Neuronal stem cell (in vitro differentiated cells): Measurements from ENCODE around the gene CAMTA1.

Experiments
- DNase-seq: peaks from one replicate; pipeline ENCODE4 v3.0.0-alpha.2; 2013; ENCODE audit warnings: low spot score
- H2AFZ ChIP-seq: one replicate; pipeline ENCODE4 v1.6.1; 2013; ENCODE audit warnings: mild to moderate bottlenecking, low read length, inconsistent platforms
- H2AK5ac ChIP-seq: 2 replicates; pipeline ENCODE4 v1.6.1; 2013; ENCODE audit warnings: low read depth, mild to moderate bottlenecking, inconsistent platforms, low read length, moderate library complexity, mixed read lengths
- H2BK120ac ChIP-seq: 2 replicates; pipeline ENCODE4 v1.6.1; 2013; ENCODE audit warnings: low read depth, mild to moderate bottlenecking, inconsistent platforms, low read length, moderate library complexity, mixed read lengths
- H2BK12ac ChIP-seq: one replicate; pipeline ENCODE4 v1.6.1; 2013; ENCODE audit warnings: low read length, inconsistent platforms
- H2BK15ac ChIP-seq: 2 replicates; pipeline ENCODE4 v1.6.1; 2013; ENCODE audit warnings: mild to moderate bottlenecking, low read length, inconsistent platforms, mixed read lengths
- H2BK5ac ChIP-seq: one replicate; pipeline ENCODE4 v1.6.1; 2013; ENCODE audit warnings: inconsistent platforms, mild to moderate bottlenecking, low read length, moderate library complexity
- H3K14ac ChIP-seq: one replicate; pipeline ENCODE4 v1.6.1; 2013; ENCODE audit warnings: low read length, inconsistent platforms
- H3K18ac ChIP-seq: 2 replicates; pipeline ENCODE4 v1.6.1; 2013; ENCODE audit warnings: low read length, inconsistent platforms
- H3K23ac ChIP-seq: 2 replicates; pipeline ENCODE4 v1.6.1; 2013; ENCODE audit warnings: low read depth, mild to moderate bottlenecking, mixed read lengths, low read length, inconsistent platforms; ENCODE audit not compliant: poor library complexity
- H3K27ac ChIP-seq: replicated peaks from 3 replicates; pipeline ENCODE4 v1.5.1; 2013; ENCODE audit warnings: low read length, inconsistent platforms
- H3K27me3 ChIP-seq, 3 experiments: 2 replicates each; pipeline ENCODE4 v1.6.1; 2013; ENCODE audit warnings: low read length in 3 of 3, mild to moderate bottlenecking in 2 of 3, inconsistent platforms in 1 of 3, low read depth in 1 of 3, mixed read lengths in 1 of 3, moderate library complexity in 1 of 3; ENCODE audit not compliant: control insufficient read depth in 3 of 3, insufficient read depth in 3 of 3
- H3K36me3 ChIP-seq, 2 donors: replicated peaks in 1 of 2; 2 replicates each; pipeline ENCODE4 v1.6.1; 2013; ENCODE audit warnings: low read length in 2 of 2; ENCODE audit not compliant: control insufficient read depth in 2 of 2, insufficient read depth in 2 of 2
- H3K4ac ChIP-seq: 2 replicates; pipeline ENCODE4 v1.6.1; 2013; ENCODE audit warnings: inconsistent platforms, mild to moderate bottlenecking, low read length, moderate library complexity
- H3K4me1 ChIP-seq, 2 donors: 1 replicate in 1 of 2; 2 replicates in 1 of 2; pipeline ENCODE4 v1.6.1; 2013; ENCODE audit warnings: low read length in 2 of 2, low read depth in 1 of 2; ENCODE audit not compliant: control insufficient read depth in 2 of 2, insufficient read depth in 1 of 2
- H3K4me2 ChIP-seq: one replicate; pipeline ENCODE4 v1.6.1; 2013; ENCODE audit warnings: mild to moderate bottlenecking, low read length, inconsistent platforms; ENCODE audit not compliant: insufficient read depth, poor library complexity, severe bottlenecking
- H3K4me3 ChIP-seq, 2 donors: 2 replicates each; pipeline ENCODE4 v1.5.1; 2013; ENCODE audit warnings: low read length in 2 of 2, mild to moderate bottlenecking in 2 of 2, inconsistent platforms in 1 of 2, moderate library complexity in 1 of 2
- H3K79me1 ChIP-seq: one replicate; pipeline ENCODE4 v1.6.1; 2013; ENCODE audit warnings: low read depth, mild to moderate bottlenecking, inconsistent platforms, low read length, moderate library complexity
- H3K9ac ChIP-seq: one replicate; pipeline ENCODE4 v1.6.1; 2013; ENCODE audit warnings: mild to moderate bottlenecking, low read depth, low read length, inconsistent platforms; ENCODE audit not compliant: poor library complexity
- H3K9me3 ChIP-seq, 2 donors: replicated peaks in 1 of 2; 2 replicates each; pipeline versions ENCODE3 to v1.6.1; 2013; ENCODE audit warnings: low read length in 2 of 2, mild to moderate bottlenecking in 2 of 2, inconsistent platforms in 1 of 2, low read depth in 1 of 2, mixed read lengths in 1 of 2, moderate library complexity in 1 of 2; ENCODE audit not compliant: control insufficient read depth in 2 of 2, insufficient read depth in 1 of 2
- H4K8ac ChIP-seq: one replicate; pipeline ENCODE4 v1.6.1; 2013; ENCODE audit warnings: low read depth, mild to moderate bottlenecking, inconsistent platforms, low read length, moderate library complexity
- H4K91ac ChIP-seq: one replicate; pipeline ENCODE4 v1.6.1; 2013; ENCODE audit warnings: low read length, low read depth, mild to moderate bottlenecking, inconsistent platforms; ENCODE audit not compliant: poor library complexity
- WGBS, 2 donors: extraction: QIAGEN DNeasy Blood & Tissue Kit; methylation state at CpG; one replicate each; pipeline ENCODE4 v1.1.7; 2013; ENCODE audit warnings: missing lambda C conversion rate in 2 of 2, mixed read lengths in 1 of 2; ENCODE audit not compliant: insufficient read length in 2 of 2, insufficient replicate concordance in 1 of 2; ENCODE audit errors: extremely low coverage in 2 of 2; 5-methylcytosine and 5-hydroxymethylcytosine counted together

The CAMTA1 gene

GRCh38 chr1:6984536-6984935 lies 199.3 kb downstream of the CAMTA1 start:
- no CpG with 5 or more reads among the region's 14 CpGs for WGBS, 2 donors
- no peak overlapping the region for H3K4ac ChIP-seq
- no peak overlapping the region for H3K27ac ChIP-seq
- H3K18ac ChIP-seq: peak overlapping the region; percentile 28
- H2BK12ac ChIP-seq: no peak overlapping the region
- H3K9me3 ChIP-seq: peaks cover 0 to 4% of the 10 kb centered on the region in 2 donors
- H3K23ac ChIP-seq: no peak overlapping the region
- H3K14ac ChIP-seq: no peak overlapping the region
- H2AK5ac ChIP-seq: peak overlapping the region; percentile 46
- no peak overlapping the region for H3K9ac ChIP-seq
- H2BK5ac ChIP-seq: no peak overlapping the region
- H3K4me1 ChIP-seq: peaks cover 0 to 6% of the 10 kb centered on the region in 2 donors
- no peak overlapping the region for H2AFZ ChIP-seq
- H3K4me2 ChIP-seq: no peak overlapping the region
- H3K36me3 ChIP-seq: no peaks in the 10 kb centered on the region
- DNase-seq: no peak
- no peak overlapping the region for H2BK15ac ChIP-seq
- no peak overlapping the region for H4K8ac ChIP-seq
- H3K27me3 ChIP-seq: peaks cover 0 to 5% (median 0%) of the 10 kb centered on the region in 3 experiments
- H4K91ac ChIP-seq: peak overlapping the region; percentile 43
- H3K4me3 ChIP-seq: no peak overlapping the region
- H3K79me1 ChIP-seq: no peaks in the 10 kb centered on the region
- H2BK120ac ChIP-seq: no peak overlapping the region

- Histone ChIP-seq H3K4me2 (no peak overlapping the region), H3K23ac (no peak overlapping the region), H4K8ac (no peak overlapping the region), H2BK12ac (peak overlapping the region; percentile 53), H2BK15ac (no peak overlapping the region), H3K27ac (no peak overlapping the region), H3K4me3 (no peak overlapping the region), H3K14ac (no peak overlapping the region), H2BK5ac (no peak overlapping the region), H2BK120ac (no peak overlapping the region), H3K36me3 (no peaks in the 10 kb centered on the region), H3K9me3 (peaks cover 0 to 4% of the 10 kb centered on the region in 2 donors), H3K27me3 (peaks cover 0 to 5% (median 0%) of the 10 kb centered on the region in 3 experiments), H2AK5ac (peak overlapping the region; percentile 46), H3K4me1 (peaks cover 0 to 4% of the 10 kb centered on the region in 2 donors), H3K79me1 (no peaks in the 10 kb centered on the region), H3K9ac (peak overlapping the region; percentile 12), H2AFZ (no peak overlapping the region), H3K18ac (peak overlapping the region; percentile 82), H4K91ac (no peak overlapping the region), H3K4ac (no peak overlapping the region)
- DNase-seq: no peak
- no CpG with 5 or more reads among the region's 7 CpGs for WGBS, 2 donors
Measured at GRCh38 chr1:6984986-6985385, 199.7 kb downstream of the CAMTA1 start.

- Histone ChIP-seq H3K36me3 (no peaks in the 10 kb centered on the region), H2BK5ac (no peak overlapping the region), H2AK5ac (no peak overlapping the region), H3K4me3 (no peak overlapping the region), H3K27me3 (peaks cover 0 to 5% (median 0%) of the 10 kb centered on the region in 3 experiments), H3K27ac (no peak overlapping the region), H2AFZ (no peak overlapping the region), H3K9ac (no peak overlapping the region), H2BK12ac (no peak overlapping the region), H3K9me3 (peaks cover 0 to 4% of the 10 kb centered on the region in 2 donors), H3K14ac (no peak overlapping the region), H4K91ac (no peak overlapping the region), H3K4me2 (no peak overlapping the region), H4K8ac (no peak overlapping the region), H3K4ac (no peak overlapping the region), H3K79me1 (no peaks in the 10 kb centered on the region), H2BK15ac (no peak overlapping the region), H2BK120ac (no peak overlapping the region), H3K18ac (peak overlapping the region; percentile 8), H3K23ac (no peak overlapping the region), H3K4me1 (peaks cover 0 to 4% of the 10 kb centered on the region in 2 donors)
- DNase-seq: no peak
- WGBS, 2 donors: no CpG with 5 or more reads among the region's 17 CpGs
Measured at GRCh38 chr1:6985549-6986276, 200.5 kb downstream of the CAMTA1 start.

- H3K79me1 ChIP-seq: no peaks in the 10 kb centered on the region
- H2BK12ac ChIP-seq: no peak overlapping the region
- no CpG with 5 or more reads among the region's 8 CpGs for WGBS, 2 donors
- H3K23ac ChIP-seq: no peak overlapping the region
- H3K4me2 ChIP-seq: no peak overlapping the region
- no peak overlapping the region for H2BK15ac ChIP-seq
- peaks cover 0 to 4% of the 10 kb centered on the region in 2 donors for H3K4me1 ChIP-seq
- H2AFZ ChIP-seq: no peak overlapping the region
- peaks cover 0 to 4% of the 10 kb centered on the region in 2 donors for H3K9me3 ChIP-seq
- H3K4me3 ChIP-seq: no peak overlapping the region
- peaks cover 0 to 5% (median 0%) of the 10 kb centered on the region in 3 experiments for H3K27me3 ChIP-seq
- no peak overlapping the region for H2BK5ac ChIP-seq
- H4K8ac ChIP-seq: no peak overlapping the region
- H2BK120ac ChIP-seq: no peak overlapping the region
- H3K27ac ChIP-seq: no peak overlapping the region
- no peak overlapping the region for H3K18ac ChIP-seq
- no peak overlapping the region for H3K9ac ChIP-seq
- no peak overlapping the region for H2AK5ac ChIP-seq
- H3K14ac ChIP-seq: no peak overlapping the region
- no peak overlapping the region for H3K4ac ChIP-seq
- H4K91ac ChIP-seq: no peak overlapping the region
- H3K36me3 ChIP-seq: no peaks in the 10 kb centered on the region
- DNase-seq: no peak
Measured at GRCh38 chr1:6986281-6986680, 201.0 kb downstream of the CAMTA1 start.
